K562 (cell line): ENCODE measurements around the gene NGRN. TPM values are rescaled to one million over a fixed set of nuclear protein-coding genes. Genes with fewer than 3 reads are reported as not detected.

Source experiments
- ATAC-seq: fragments of 200-7000 bp; cut with Tn5 transposase; 3 replicates; pipeline ENCODE4 v1.9.1; 2020; ENCODE audit warnings: moderate library complexity
- BruUV-seq: library from RNA; stranded (reverse); fragments of 400-500 nt; replicated peaks from 2 replicates; lab custom pipeline; 2021; lab: Mats Ljungman, UMichigan
- CTCF ChIA-PET: fragments of 300-600 bp; formaldehyde crosslinking; extraction: SDS; loops from one replicate; lab custom pipeline; 2021; ENCODE audit warnings: low intra/inter-chr PET ratio; lab: Yijun Ruan, JAX
- POLR2A ChIA-PET: fragments of 300-600, 350-650 bp; sonication (Branson Sonifier 250); formaldehyde crosslinking; extraction: SDS; loops from one replicate; lab custom pipeline; 2021; ENCODE audit warnings: antibody characterized with exemption, inconsistent platforms; lab: Yijun Ruan, JAX
- DNase-seq, 4 experiments: peaks; one replicate each; pipeline versions ENCODE4 v3.0.0 to v3.0.0-alpha.2; 2011 to 2018; ENCODE audit warnings: low spot score in 3 of 4, mixed read lengths in 3 of 4; ENCODE audit errors: extremely low read depth in 1 of 4
- FAIRE-seq: peaks from 2 replicates; lab custom pipeline; 2011; peaks lifted over from hg19 to GRCh38; lab: Jason Lieb, UNC
- H2AFZ ChIP-seq: 2 replicates; pipeline ENCODE4 v1.6.0; 2011; ENCODE audit warnings: low read depth, low read length, control low read depth, inconsistent platforms
- H3K27ac ChIP-seq: fragments of 200-600 bp; 3 replicates; pipeline ENCODE4 v1.8.0; 2011; ENCODE audit warnings: low read depth, mild to moderate bottlenecking, control low read depth, inconsistent platforms, low read length, moderate library complexity, mixed read lengths; ENCODE audit errors: extremely low read depth
- H3K27me3 ChIP-seq, 2 experiments: fragments of 300-600 bp in 1 of 2; 2 replicates in 1 of 2; 3 replicates in 1 of 2; pipeline versions ENCODE4 v1.6.0 to v1.8.0; 2011; ENCODE audit warnings: inconsistent platforms in 2 of 2, low read length in 2 of 2, mild to moderate bottlenecking in 1 of 2, mixed read lengths in 1 of 2, moderate library complexity in 1 of 2; ENCODE audit not compliant: control insufficient read depth in 2 of 2, insufficient read depth in 2 of 2
- H3K36me3 ChIP-seq: fragments of 300-600 bp; 3 replicates; pipeline ENCODE4 v1.8.0; 2011; ENCODE audit warnings: mild to moderate bottlenecking, low read length, inconsistent platforms; ENCODE audit not compliant: control insufficient read depth, insufficient read depth
- H3K4me1 ChIP-seq, 2 experiments: fragments of 200-600 bp in 1 of 2; replicated peaks in 1 of 2; 2 replicates in 1 of 2; 3 replicates in 1 of 2; pipeline versions ENCODE4 v1.5.1 to v1.8.0; 2011; ENCODE audit warnings: inconsistent platforms in 2 of 2, low read length in 2 of 2, mild to moderate bottlenecking in 1 of 2, mixed read lengths in 1 of 2, moderate library complexity in 1 of 2; ENCODE audit not compliant: control insufficient read depth in 2 of 2, insufficient read depth in 2 of 2
- H3K4me2 ChIP-seq: 2 replicates; pipeline ENCODE4 v1.6.1; 2011; ENCODE audit warnings: low read length, control low read depth, inconsistent platforms, mixed read lengths; ENCODE audit not compliant: insufficient read depth
- H3K4me3 ChIP-seq: fragments of 200-600 bp; sonication (generic), shearing (Covaris generic); 2 replicates; pipeline ENCODE4 v1.5.1; 2016; ENCODE audit warnings: control low read depth, inconsistent platforms
- H3K79me2 ChIP-seq: fragments of 200-600 bp; 3 replicates; pipeline ENCODE4 v1.8.0; 2011; ENCODE audit warnings: low read length, inconsistent platforms; ENCODE audit not compliant: control insufficient read depth, insufficient read depth
- H3K9ac ChIP-seq, 2 experiments: 2 replicates each; pipeline versions ENCODE4 v1.6.0 to v1.6.1; 2011; ENCODE audit warnings: low read depth in 2 of 2, low read length in 2 of 2, control low read depth in 1 of 2, inconsistent platforms in 1 of 2, mild to moderate bottlenecking in 1 of 2, mixed read lengths in 1 of 2; ENCODE audit not compliant: insufficient read depth in 1 of 2
- H3K9me1 ChIP-seq: one replicate; pipeline ENCODE4 v1.6.0; 2011; ENCODE audit warnings: inconsistent platforms, mild to moderate bottlenecking, low read length, moderate library complexity; ENCODE audit not compliant: control insufficient read depth, insufficient read depth
- H3K9me3 ChIP-seq: replicated peaks from 2 replicates; pipeline ENCODE4 v1.5.1; 2011; ENCODE audit warnings: low read depth, low read length, inconsistent platforms; ENCODE audit not compliant: control insufficient read depth, insufficient read depth
- H4K20me1 ChIP-seq: replicated peaks from 2 replicates; pipeline ENCODE4 v1.6.1; 2011; ENCODE audit warnings: low read length, inconsistent platforms, mixed read lengths; ENCODE audit not compliant: control insufficient read depth, insufficient read depth
- ARNT ChIP-seq, 2 experiments: fragments of 450-650 bp; IDR thresholded peaks; 2 replicates each; pipeline ENCODE4 v1.6.1; 2016; ENCODE audit warnings: mild to moderate bottlenecking in 1 of 2
- KLF16 ChIP-seq: IDR thresholded peaks from 2 replicates; pipeline ENCODE4 v1.6.1; 2016; ENCODE audit warnings: antibody characterized with exemption
- NFIC ChIP-seq: fragments of 450-650 bp; IDR thresholded peaks from 2 replicates; pipeline ENCODE4 v1.6.1; 2017; ENCODE audit warnings: mild to moderate bottlenecking, inconsistent platforms
- RAD21 ChIP-seq, 2 experiments: fragments of 250-450 bp in 1 of 2; fragments of 450-650 bp in 1 of 2; sonication (Bioruptor Pico) in 1 of 2; formaldehyde crosslinking in 1 of 2; IDR thresholded peaks in 1 of 2; conservative IDR thresholded peaks in 1 of 2; 2 replicates each; pipeline versions ENCODE4 v1.4.0 to v1.8.0; 2020 to 2022; ENCODE audit warnings: mild to moderate bottlenecking in 2 of 2, moderate library complexity in 1 of 2
- RB1 ChIP-seq: fragments of 450-650 bp; IDR thresholded peaks from 2 replicates; pipeline ENCODE4 v1.6.1; 2017; ENCODE audit warnings: low read depth, mild to moderate bottlenecking
- STAG1 ChIP-seq: sonication (generic); formaldehyde crosslinking; IDR thresholded peaks from 2 replicates; pipeline ENCODE4 v1.5.0; 2020; ENCODE audit warnings: missing genetic modification reagents, borderline replicate concordance
- TFAP4 ChIP-seq: sonication (generic); formaldehyde crosslinking; IDR thresholded peaks from 2 replicates; pipeline ENCODE4 v1.8.0; 2022; ENCODE audit warnings: missing genetic modification reagents, mild to moderate bottlenecking, moderate library complexity, borderline replicate concordance
- VEZF1 ChIP-seq: fragments of 200-800 bp; sonication (Bioruptor generic); IDR thresholded peaks from 2 replicates; pipeline ENCODE4 v1.6.1; 2017; ENCODE audit warnings: missing genetic modification characterization, missing compliant biosample characterization
- YY1 ChIP-seq, 3 experiments: IDR thresholded peaks; 2 replicates each; pipeline ENCODE4 v1.6.1; 2011; ENCODE audit warnings: low read length in 2 of 3, mild to moderate bottlenecking in 2 of 3, moderate library complexity in 2 of 3, borderline replicate concordance in 1 of 3, control low read depth in 1 of 3, low read depth in 1 of 3; ENCODE audit not compliant: insufficient read depth in 3 of 3, insufficient replicate concordance in 2 of 3, control insufficient read depth in 1 of 3, insufficient read length in 1 of 3; ENCODE audit errors: extremely low read depth in 1 of 3
- WGBS: fragments of 100-300 bp; shearing (Covaris generic); methylation state at CpG from one replicate; pipeline ENCODE4 v1.1.6; 2016; ENCODE audit warnings: low coverage, mixed read lengths; ENCODE audit not compliant: insufficient coverage; ENCODE audit errors: missing lambda C conversion rate; 5-methylcytosine and 5-hydroxymethylcytosine counted together
- in situ Hi-C: fragments of 300-500 bp; cut with MboI; formaldehyde crosslinking; loops from 4 replicates; pipeline ENCODE4 v1.15.0; 2018; ENCODE audit warnings: inconsistent platforms, mixed read lengths
- intact Hi-C: fragments of 100-400 bp; cut with micrococcal nuclease; formaldehyde crosslinking; loops from 2 replicates; pipeline ENCODE4 v1.14.2; 2022
- polyA plus RNA-seq, 8 experiments: library from polyadenylated mRNA; depleted of rRNA in 4 of 8; stranded (reverse) in 5 of 8; unstranded in 3 of 8; fragments of >200 nt; fragmentation: Nextera tagmentation in 2 of 8; fragmentation: Illumina TruSeq in 1 of 8; extraction: Ambion mirVana in 2 of 8; extraction: Trizol in 1 of 8; gene quantifications; 2 replicates each; pipeline versions ENCODE4 v1.2.1 to v1.2.3, GENCODE V29; 2011 to 2014; ENCODE audit warnings: inconsistent platforms in 1 of 8, missing spikeins in 1 of 8
- total RNA-seq, 7 experiments: library from RNA; depleted of rRNA in 6 of 7; stranded (reverse); fragments of >200 nt in 6 of 7; fragmentation: Illumina TruSeq in 2 of 7; extraction: Trizol in 2 of 7; gene quantifications; 2 replicates each; pipeline versions ENCODE4 v1.2.1 to v1.2.3, GENCODE V29; 2011 to 2021; ENCODE audit warnings: low replicate concordance in 1 of 7

NGRN gene
- total and polyA plus RNA-seq, 9 of the 15 experiments (the other 6 are each of a cell fraction or from before 2014, with no cell fraction given), result 14.0 to 73.4 (median 60.0) TPM

- TF ChIP-seq STAG1 (peak; percentile 28; the same call in 1 of the 2 replicates), VEZF1 (CRISPR knock-in tag) (peak; percentile 11; the same call in 1 of the 2 replicates), RAD21 (CRISPR knock-in tag; conservative IDR thresholded peaks at IDR 0.05 in 1 of 2, IDR thresholded peaks at IDR 0.05 in 1 of 2) (peak; percentile 44 to 78)
Measured at GRCh38 chr15:90219421-90220141, 45.9 kb upstream of the NGRN start (continued).

- no peaks in the 10 kb centered on the region for H3K27me3 ChIP-seq
- DNase-seq (peak in 3 of 4 experiments; percentile 45 to 68 (median 67)), ATAC-seq (peak; percentile 85), FAIRE-seq (peak; percentile 84)
- H4K20me1 ChIP-seq, result 0 out of 2 replicates have a peak, but pooled peaks cover 5% of the 10 kb centered on the region
- WGBS, result 69% methylated on average over 12 of the region's 14 CpGs
- peaks cover 0 to 17% of the 10 kb centered on the region in 2 experiments; a peak in 2 of 5 replicates for H3K4me1 ChIP-seq
- H3K9me1 ChIP-seq, result no peaks in the 10 kb centered on the region
- H3K79me2 ChIP-seq, result no peaks in the 10 kb centered on the region
- H3K4me3 ChIP-seq, result no peak overlapping the region
- POLR2A ChIA-PET, result interaction anchor here (0.5 to 2.0 kb wide), 9 partner anchors 9 to 346 kb away, joined by 3 to 9 read pairs (median 4); partner anchors contain the start of genes CIB1, GDPGP1 and SEMA4B
- no peak overlapping the region for H3K4me2 ChIP-seq
- H3K27ac ChIP-seq, result no peak overlapping the region
- H3K36me3 ChIP-seq, result peaks cover 83% of the 10 kb centered on the region; the same call in 2 of the 3 replicates
- BruUV-seq, result no TSS peak
- intact Hi-C loops (loop anchor here (1.0 kb wide), 1 partner anchor 78 kb away; no protein-coding TSS in a partner anchor), in situ Hi-C loops (no loop called here)
- CTCF ChIA-PET, result interaction anchor here (1.2 to 1.4 kb wide), 2 partner anchors 78 to 79 kb away, joined by 5 read pairs; no protein-coding TSS in a partner anchor
- no peaks in the 10 kb centered on the region for H3K9me3 ChIP-seq
- H3K9ac ChIP-seq, result no peak overlapping the region; a peak in 1 of 4 replicates
- no peak overlapping the region for H2AFZ ChIP-seq
- 0 out of 2 replicates have a peak, but pooled peaks have one; percentile 4 for TF ChIP-seq NFIC
- TF ChIP-seq ARNT (IDR thresholded peaks at IDR 0.05), result no peak
- TF ChIP-seq RB1, result 0 out of 2 replicates have a peak, but pooled peaks have one; percentile 31
- peak; percentile 66 to 88 for TF ChIP-seq RAD21 (CRISPR knock-in tag; conservative IDR thresholded peaks at IDR 0.05 in 1 of 2, IDR thresholded peaks at IDR 0.05 in 1 of 2)
- 0 out of 2 replicates have a peak, but pooled peaks have one; percentile 14 for TF ChIP-seq TFAP4 (CRISPR knock-in tag)
- TF ChIP-seq KLF16, result 0 out of 2 replicates have a peak, but pooled peaks have one; percentile 13
- TF ChIP-seq YY1 (IDR thresholded peaks at IDR 0.05; ENCODE audit: borderline replicate concordance in 1 of 3, control insufficient read depth in 1 of 3, extremely low read depth in 1 of 3, insufficient read depth in 3 of 3, insufficient read length in 1 of 3, insufficient replicate concordance in 2 of 3, low read depth in 1 of 3, low read length in 2 of 3), result peak in 1 of 3 experiments; percentile 27
- peak; percentile 45; the same call in 1 of the 2 replicates for TF ChIP-seq STAG1
Measured at GRCh38 chr15:90221246-90221900, 44.1 kb upstream of the NGRN start.
